ENCODE results near the gene CPA1. TPM values are rescaled to one million over a fixed set of nuclear protein-coding genes. Genes with fewer than 3 reads are reported as not detected.

CPA1 gene
- total and polyA plus RNA-seq, 9 of the 15 experiments (the other 6 are each of a cell fraction or from before 2014, with no cell fraction given), result 6.5 TPM; not detected in 8

DNA sequence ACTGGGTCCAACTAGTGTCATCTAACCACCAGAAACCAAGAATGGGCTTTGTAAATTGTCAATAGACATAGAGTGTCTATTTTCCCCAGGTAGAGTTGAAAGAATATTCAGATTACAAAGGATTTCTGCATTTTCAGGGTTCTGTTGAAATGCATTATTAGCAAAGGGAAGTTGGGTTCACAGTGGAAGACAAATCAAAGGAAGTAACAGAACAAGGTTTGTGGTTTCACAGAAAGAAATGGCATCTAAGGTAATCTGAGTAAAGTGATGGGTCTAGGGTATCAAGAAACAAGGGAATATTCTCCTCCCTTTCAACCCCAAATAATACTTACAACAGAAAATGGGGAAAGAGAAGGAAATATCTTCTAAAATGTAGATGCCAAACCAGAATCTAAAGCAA, 34.7 kb downstream of the CPA1 start:
- no peak overlapping the region for H3K27ac ChIP-seq (ENCODE audit: extremely low read depth, low read depth, low read length)
- POLR2A ChIA-PET, result interaction anchor here (0.6 kb wide), 1 partner anchor 72 kb away, joined by 3 read pairs; no protein-coding TSS in a partner anchor
- no TSS peak for BruUV-seq (replicated peaks)
- no peak for FAIRE-seq
- TF ChIP-seq NRF1 (conservative IDR thresholded peaks at IDR 0.05 in 1 of 2, IDR thresholded peaks at IDR 0.05 in 1 of 2) (no peak), HMGN3 (IDR thresholded peaks at IDR 0.05; ENCODE audit: borderline replicate concordance, extremely low read depth, insufficient read length, low read depth, low read length) (no peak), SMAD3 (CRISPR knock-in tag; conservative IDR thresholded peaks at IDR 0.05) (no peak), CTBP1 (IDR thresholded peaks at IDR 0.05; ENCODE audit: borderline replicate concordance) (no peak), SLC30A9 (CRISPR knock-in tag; IDR thresholded peaks at IDR 0.05) (no peak)
- TF ChIP-seq, protein P1, sequence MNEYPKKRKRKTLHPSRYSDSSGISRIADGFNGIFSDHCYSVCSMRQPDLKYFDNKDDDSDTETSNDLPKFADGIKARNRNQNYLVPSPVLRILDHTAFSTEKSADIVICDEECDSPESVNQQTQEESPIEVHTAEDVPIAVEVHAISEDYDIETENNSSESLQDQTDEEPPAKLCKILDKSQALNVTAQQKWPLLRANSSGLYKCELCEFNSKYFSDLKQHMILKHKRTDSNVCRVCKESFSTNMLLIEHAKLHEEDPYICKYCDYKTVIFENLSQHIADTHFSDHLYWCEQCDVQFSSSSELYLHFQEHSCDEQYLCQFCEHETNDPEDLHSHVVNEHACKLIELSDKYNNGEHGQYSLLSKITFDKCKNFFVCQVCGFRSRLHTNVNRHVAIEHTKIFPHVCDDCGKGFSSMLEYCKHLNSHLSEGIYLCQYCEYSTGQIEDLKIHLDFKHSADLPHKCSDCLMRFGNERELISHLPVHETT (CRISPR knock-in tag; conservative IDR thresholded peaks at IDR 0.05 in 1 of 2, IDR thresholded peaks at IDR 0.05 in 1 of 2), result no peak
- intact Hi-C loops (cut with micrococcal nuclease), result no loop called here
- H3K9me1 ChIP-seq (ENCODE audit: control insufficient read depth, insufficient read depth, low read length), result no peaks in the 10 kb centered on the region
- no peaks in the 10 kb centered on the region for H3K36me3 ChIP-seq (ENCODE audit: control insufficient read depth, insufficient read depth, low read length)
- CTCF ChIA-PET (ENCODE audit: low intra/inter-chr PET ratio), result no interaction called here
- in situ Hi-C loops (cut with MboI), result no loop called here
- H3K9me3 ChIP-seq (replicated peaks; ENCODE audit: control insufficient read depth, insufficient read depth, low read depth, low read length), result no peaks in the 10 kb centered on the region
- no peak overlapping the region for H2AFZ ChIP-seq (ENCODE audit: low read depth, low read length)
- no peak overlapping the region for H3K4me3 ChIP-seq
- no peak overlapping the region for H3K4me2 ChIP-seq (ENCODE audit: insufficient read depth, low read length)
- H4K20me1 ChIP-seq (replicated peaks; ENCODE audit: control insufficient read depth, insufficient read depth, low read length), result no peaks in the 10 kb centered on the region
- DNase-seq (ENCODE audit: extremely low read depth in 1 of 4, low spot score in 3 of 4), result no peak
- H3K27me3 ChIP-seq (ENCODE audit: control insufficient read depth in 2 of 2, insufficient read depth in 2 of 2, low read length in 2 of 2), result peaks cover 4% of the 10 kb centered on the region in 2 experiments; a peak in 4 of 5 replicates
- no peak overlapping the region for H3K9ac ChIP-seq (ENCODE audit: insufficient read depth in 1 of 2, low read depth in 2 of 2, low read length in 2 of 2)
- no peaks in the 10 kb centered on the region for H3K4me1 ChIP-seq (replicated peaks in 1 of 2; ENCODE audit: control insufficient read depth in 2 of 2, insufficient read depth in 2 of 2, low read length in 2 of 2)
- no peaks in the 10 kb centered on the region for H3K79me2 ChIP-seq (ENCODE audit: control insufficient read depth, insufficient read depth, low read length)
- ATAC-seq, result no peak

Data from K562 (cell line).